Loucy (cell line): ENCODE measurements around the gene LOXHD1.

ENCODE experiments used
- CTCF ChIP-seq: fragments of 200-600 bp; sonication (generic); conservative IDR thresholded peaks from 2 replicates; pipeline ENCODE4 v1.5.1; 2014; ENCODE audit warnings: mild to moderate bottlenecking, antibody characterized with exemption, low read length
- EZH2phosphoT487 ChIP-seq: fragments of 200-600 bp; IDR thresholded peaks from 2 replicates; pipeline ENCODE4 v1.6.1; 2018; ENCODE audit warnings: antibody characterized with exemption, mild to moderate bottlenecking, moderate library complexity, borderline replicate concordance

- no peak for TF ChIP-seq CTCF
- TF ChIP-seq EZH2phosphoT487, result no peak
Observed at GRCh38 chr18:46680784-46681695, 24.0 kb upstream of the LOXHD1 start.
